Upper lobe of right lung (tissue), 1 donor: ENCODE results near the gene HOXC10. TPM values are rescaled to one million over a fixed set of nuclear protein-coding genes. Genes with fewer than 3 reads are reported as not detected.

ENCODE experiments used
- ATAC-seq: fragments of 200-7000 bp; cut with Tn5 transposase; one replicate; pipeline ENCODE4 v1.9.1; 2020; ENCODE audit warnings: mild to moderate bottlenecking, moderate library complexity
- DNase-seq: peaks from one replicate; pipeline ENCODE4 v3.0.0-alpha.2; 2020
- H3K27ac ChIP-seq: fragments of 200-600 bp; one replicate; pipeline ENCODE4 v1.8.0; 2022
- H3K27me3 ChIP-seq: fragments of 200-600 bp; one replicate; pipeline ENCODE4 v1.8.0; 2022; ENCODE audit warnings: mild to moderate bottlenecking
- H3K36me3 ChIP-seq: fragments of 200-600 bp; one replicate; pipeline ENCODE4 v1.8.0; 2022
- H3K4me1 ChIP-seq: fragments of 200-600 bp; one replicate; pipeline ENCODE4 v1.8.0; 2022
- H3K4me3 ChIP-seq: fragments of 200-600 bp; one replicate; pipeline ENCODE4 v1.8.0; 2022; ENCODE audit warnings: mild to moderate bottlenecking
- H3K9me3 ChIP-seq: fragments of 200-600 bp; one replicate; pipeline ENCODE4 v1.8.0; 2022
- intact Hi-C: fragments of 100-400 bp; cut with DNase I; formaldehyde crosslinking; loops from one replicate; pipeline ENCODE4 v1.11.0; 2022
- total RNA-seq: library from RNA; stranded (reverse); fragmentation: NEBNext Ultra II Directional; extraction: Animal tissue kit (Norgen Biotek cat#: 25700); gene quantifications from one replicate; pipeline ENCODE4 v1.2.1, GENCODE V29; 2021
- TF ChIP-seq, protein P1 (sequence below): fragments of 200-600 bp; IDR thresholded peaks from one replicate; pipeline ENCODE4 v1.8.0; 2022; ENCODE audit warnings: antibody characterized with exemption
- donor health status: DM: no; HTN: yes; CAD: no; lungs with severe emphysema.

The HOXC10 gene
- total RNA-seq, 1 donor from 2014 or later: not detected

DNA sequence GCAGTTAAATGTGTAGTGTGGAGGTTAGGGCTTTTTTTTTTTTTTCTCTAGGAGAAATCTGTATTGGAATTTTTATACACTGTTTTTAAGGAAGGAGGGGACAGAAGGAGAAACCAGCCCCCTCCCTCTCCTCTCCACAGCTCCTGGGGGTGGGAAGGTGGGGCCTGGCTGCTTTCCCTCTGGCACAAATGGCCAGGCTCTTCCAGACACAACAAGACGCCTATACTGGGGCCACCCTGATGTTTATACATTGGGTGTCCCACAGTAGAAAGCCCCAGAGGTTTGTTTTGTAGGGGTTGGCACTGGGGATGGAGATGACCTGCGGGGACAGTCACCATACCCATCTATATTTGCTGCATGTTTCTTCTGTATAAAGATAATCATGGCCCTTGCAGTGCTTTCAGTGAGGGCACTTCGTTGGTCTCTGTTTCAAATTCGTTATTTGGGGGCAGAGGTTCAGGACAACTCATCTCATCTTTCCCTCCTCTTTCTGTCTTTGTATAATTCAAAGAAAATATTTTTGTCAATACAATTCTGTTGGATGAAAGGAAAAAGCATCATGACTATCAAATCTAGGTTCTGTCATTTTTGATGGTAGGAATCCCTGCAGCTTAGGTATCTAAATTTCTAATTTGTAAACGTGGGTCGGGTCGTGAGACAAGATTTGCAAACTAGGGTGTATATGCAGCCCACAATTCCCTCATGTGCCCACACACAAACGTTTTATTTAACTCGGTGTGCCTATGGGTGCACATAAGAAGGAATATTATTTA is 7.9 kb upstream of the HOXC10 start:
- DNase-seq: no peak
- peaks cover 17% of the 10 kb centered on the region for H3K4me1 ChIP-seq
- H3K27ac ChIP-seq: no peak overlapping the region
- H3K4me3 ChIP-seq: no peak overlapping the region
- H3K27me3 ChIP-seq: peaks cover 99% of the 10 kb centered on the region
- no peaks in the 10 kb centered on the region for H3K9me3 ChIP-seq
- intact Hi-C loops: no loop called here
- ATAC-seq: no peak
- TF ChIP-seq, protein P1, sequence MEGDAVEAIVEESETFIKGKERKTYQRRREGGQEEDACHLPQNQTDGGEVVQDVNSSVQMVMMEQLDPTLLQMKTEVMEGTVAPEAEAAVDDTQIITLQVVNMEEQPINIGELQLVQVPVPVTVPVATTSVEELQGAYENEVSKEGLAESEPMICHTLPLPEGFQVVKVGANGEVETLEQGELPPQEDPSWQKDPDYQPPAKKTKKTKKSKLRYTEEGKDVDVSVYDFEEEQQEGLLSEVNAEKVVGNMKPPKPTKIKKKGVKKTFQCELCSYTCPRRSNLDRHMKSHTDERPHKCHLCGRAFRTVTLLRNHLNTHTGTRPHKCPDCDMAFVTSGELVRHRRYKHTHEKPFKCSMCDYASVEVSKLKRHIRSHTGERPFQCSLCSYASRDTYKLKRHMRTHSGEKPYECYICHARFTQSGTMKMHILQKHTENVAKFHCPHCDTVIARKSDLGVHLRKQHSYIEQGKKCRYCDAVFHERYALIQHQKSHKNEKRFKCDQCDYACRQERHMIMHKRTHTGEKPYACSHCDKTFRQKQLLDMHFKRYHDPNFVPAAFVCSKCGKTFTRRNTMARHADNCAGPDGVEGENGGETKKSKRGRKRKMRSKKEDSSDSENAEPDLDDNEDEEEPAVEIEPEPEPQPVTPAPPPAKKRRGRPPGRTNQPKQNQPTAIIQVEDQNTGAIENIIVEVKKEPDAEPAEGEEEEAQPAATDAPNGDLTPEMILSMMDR: no peak
- H3K36me3 ChIP-seq: no peaks in the 10 kb centered on the region

DNA sequence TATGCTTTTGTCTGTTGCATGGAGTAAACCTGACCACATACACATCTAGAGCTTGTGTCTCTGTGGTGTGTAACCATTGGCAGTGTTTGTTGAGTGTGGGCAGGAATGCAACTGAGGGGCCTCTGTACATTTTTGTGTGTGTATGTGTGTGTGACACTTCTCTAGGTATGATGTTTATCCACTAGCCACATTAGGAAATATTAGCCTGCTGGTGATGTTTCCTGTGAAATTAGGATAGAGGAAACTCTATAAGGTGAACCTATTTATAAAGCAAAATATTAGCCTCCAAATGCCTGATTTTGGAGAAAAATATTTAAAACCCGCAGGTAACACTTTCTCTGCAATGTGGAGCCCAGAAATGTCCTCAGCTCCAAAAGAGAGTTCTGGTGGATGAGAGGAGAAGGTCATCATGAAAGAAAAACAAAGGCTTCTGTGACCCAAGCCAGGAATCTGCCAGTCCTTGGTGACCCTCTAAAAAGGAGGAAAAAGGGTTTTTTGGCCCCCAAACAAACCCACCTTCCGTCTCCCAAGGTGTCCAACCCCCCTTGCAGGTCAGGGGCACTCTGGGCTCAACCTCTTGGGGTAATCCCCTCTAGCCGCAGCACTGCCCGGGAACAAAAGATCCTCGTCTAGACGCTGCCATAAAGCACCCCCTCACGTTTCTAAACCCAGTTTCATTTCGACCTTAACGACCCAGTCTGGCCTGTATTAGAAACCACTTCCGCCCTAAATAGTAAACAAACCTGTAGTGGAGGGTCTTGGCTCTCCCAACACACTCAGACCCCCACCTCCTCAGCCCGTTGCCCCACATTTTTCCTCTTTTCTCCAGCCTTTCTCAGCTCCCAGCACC is 7.1 kb upstream of the HOXC10 start:
- peaks cover 99% of the 10 kb centered on the region for H3K27me3 ChIP-seq
- no peak overlapping the region for H3K27ac ChIP-seq
- TF ChIP-seq, protein P1: no peak
- intact Hi-C loops: no loop called here
- H3K36me3 ChIP-seq: no peaks in the 10 kb centered on the region
- peaks cover 17% of the 10 kb centered on the region for H3K4me1 ChIP-seq
- ATAC-seq: no peak
- DNase-seq: no peak
- no peak overlapping the region for H3K4me3 ChIP-seq
- H3K9me3 ChIP-seq: no peaks in the 10 kb centered on the region

DNA sequence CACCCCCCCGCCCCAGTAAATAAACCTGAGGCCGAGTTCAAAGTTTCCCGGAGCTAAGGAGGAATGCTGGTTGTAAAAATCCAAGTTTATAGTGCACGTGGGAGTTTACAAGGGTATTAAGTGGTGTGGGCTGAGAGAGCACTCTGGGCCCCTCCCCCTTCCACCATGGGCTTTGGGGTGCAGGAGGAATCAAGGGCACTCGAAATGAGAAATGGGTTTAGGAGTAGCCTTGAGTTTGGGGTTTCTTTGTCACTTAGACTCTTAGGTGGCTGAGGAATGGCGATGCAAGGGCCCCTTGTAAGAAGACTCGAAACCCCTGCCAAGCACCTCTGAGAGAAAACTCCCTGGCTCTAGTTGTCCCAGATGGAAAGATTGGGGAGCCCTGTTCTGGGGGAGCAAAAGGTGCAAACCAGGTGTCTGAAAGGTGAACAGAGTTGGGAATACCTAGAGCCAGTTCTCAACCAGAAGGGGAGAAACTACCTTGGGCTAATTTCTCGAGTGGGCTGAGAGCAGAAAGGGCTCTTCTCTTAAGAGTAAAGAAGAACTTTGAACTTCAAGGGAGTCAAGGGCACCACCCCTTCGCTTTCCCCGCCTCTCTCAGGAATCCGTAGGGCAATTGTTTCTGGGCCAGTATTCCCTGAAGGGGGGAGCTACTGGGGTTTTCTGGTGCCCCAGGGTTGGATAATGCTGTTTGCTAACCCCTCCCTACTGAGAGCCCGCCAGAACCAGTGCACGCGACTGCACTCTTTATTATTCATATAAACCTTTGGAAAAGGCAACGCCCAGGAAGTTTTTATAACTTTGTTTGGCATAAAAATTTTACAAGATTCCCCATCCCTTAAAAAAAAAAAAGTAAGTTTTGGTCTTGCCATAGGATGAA is 6.2 kb upstream of the HOXC10 start:
- H3K4me1 ChIP-seq: peaks cover 10% of the 10 kb centered on the region
- ATAC-seq (no peak), DNase-seq (no peak)
- no peaks in the 10 kb centered on the region for H3K9me3 ChIP-seq
- no peak overlapping the region for H3K27ac ChIP-seq
- H3K4me3 ChIP-seq: no peak overlapping the region
- H3K27me3 ChIP-seq: peaks cover 99% of the 10 kb centered on the region
- no peaks in the 10 kb centered on the region for H3K36me3 ChIP-seq
- intact Hi-C loops: no loop called here
- TF ChIP-seq, protein P1: no peak

DNA sequence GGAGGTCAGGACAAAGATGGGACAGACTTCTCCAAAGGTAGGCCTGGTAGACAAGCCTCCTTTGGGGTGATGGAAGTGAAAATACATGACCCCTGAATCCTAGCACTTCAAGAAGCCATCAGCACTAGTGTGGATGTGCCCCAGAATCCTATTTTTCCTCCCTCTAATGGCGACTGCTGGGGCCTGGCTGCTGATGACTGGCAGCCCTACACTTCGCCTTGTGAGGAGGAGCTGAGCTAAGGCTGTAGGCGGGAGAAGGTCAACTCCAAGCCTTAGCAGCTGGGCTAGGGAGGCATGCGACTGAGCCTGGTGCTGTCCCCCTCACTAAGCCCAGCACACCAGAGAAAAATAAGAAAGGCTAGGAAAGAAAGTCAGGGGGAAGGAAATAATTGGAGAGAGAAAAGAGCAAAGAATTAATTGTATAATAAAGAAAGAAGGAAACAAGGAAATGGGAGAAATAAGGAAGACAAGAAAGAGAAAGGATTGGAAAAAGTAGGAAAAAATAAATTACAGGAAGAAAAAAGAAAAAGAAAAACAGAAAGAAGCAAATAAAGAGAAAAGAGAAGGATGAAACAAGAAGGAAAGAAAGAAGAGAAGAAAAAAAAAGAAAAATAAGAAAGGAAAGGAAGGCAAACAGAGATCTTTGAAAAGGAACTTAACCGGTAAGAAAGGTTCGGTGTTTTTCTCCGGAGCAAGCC is 4.7 kb upstream of the HOXC10 start:
- Histone ChIP-seq H3K36me3 (no peaks in the 10 kb centered on the region), H3K27ac (no peak overlapping the region), H3K27me3 (peaks cover 99% of the 10 kb centered on the region), H3K9me3 (no peaks in the 10 kb centered on the region), H3K4me1 (peaks cover 2% of the 10 kb centered on the region), H3K4me3 (no peak overlapping the region)
- TF ChIP-seq, protein P1: no peak
- intact Hi-C loops: no loop called here
- DNase-seq (no peak), ATAC-seq (no peak)
